ENCODE results near the gene LRRC8B. TPM values are rescaled to one million over a fixed set of nuclear protein-coding genes. Genes with fewer than 3 reads are reported as not detected.
A peak's percentile ranks its signal among the peaks of the same experiment; 100 is the strongest.

LRRC8B gene
- total RNA-seq, 4 donors from 2014 or later: 8.7 to 19.5 (median 9.2) TPM

GRCh38 chr1:89598450-89599331 lies 74.1 kb downstream of the LRRC8B start:
- TF ChIP-seq POLR2A (IDR thresholded peaks at IDR 0.05) (no peak), CTCF (IDR thresholded peaks at IDR 0.05) (peak; percentile 58 to 77 (median 66))
- peaks cover 0 to 5% (median 0%) of the 10 kb centered on the region in 3 donors for H3K4me1 ChIP-seq
- no peak overlapping the region for H3K4me3 ChIP-seq
- H3K36me3 ChIP-seq: no peaks in the 10 kb centered on the region
- intact Hi-C loops (cut with DNase I): loop anchor here (5.0 to 10.0 kb wide), 2 partner anchors 74 to 116 kb away; partner anchors contain the start of gene LRRC8B
- no peaks in the 10 kb centered on the region for H3K27me3 ChIP-seq
- DNase-seq: no peak
- no peak overlapping the region for H3K27ac ChIP-seq
- WGBS, 2 donors: 66 to 70% methylated on average over 5 of the region's 5 CpGs
- H3K9me3 ChIP-seq: no peaks in the 10 kb centered on the region

- 77 to 89% methylated on average over 2 of the region's 2 CpGs for WGBS, 2 donors
- H3K4me1 ChIP-seq: peaks cover 0 to 11% (median 0%) of the 10 kb centered on the region in 3 donors
- TF ChIP-seq POLR2A (IDR thresholded peaks at IDR 0.05) (no peak), CTCF (IDR thresholded peaks at IDR 0.05) (no peak)
- no peak overlapping the region for H3K4me3 ChIP-seq
- no peak overlapping the region for H3K27ac ChIP-seq
- no peaks in the 10 kb centered on the region for H3K36me3 ChIP-seq
- DNase-seq: no peak
- no peaks in the 10 kb centered on the region for H3K9me3 ChIP-seq
- no peaks in the 10 kb centered on the region for H3K27me3 ChIP-seq
- intact Hi-C loops (cut with DNase I): loop anchor here (5.0 to 10.0 kb wide), 2 partner anchors 74 to 117 kb away; partner anchors contain the start of gene LRRC8B
Measured at GRCh38 chr1:89599332-89599630, 74.7 kb downstream of the LRRC8B start.

GRCh38 chr1:89600451-89601224 lies 76.0 kb downstream of the LRRC8B start:
- intact Hi-C loops (cut with DNase I): no loop called here
- Histone ChIP-seq H3K36me3 (no peaks in the 10 kb centered on the region), H3K4me3 (no peak overlapping the region), H3K27ac (no peak overlapping the region), H3K4me1 (peaks cover 0 to 16% (median 0%) of the 10 kb centered on the region in 3 donors), H3K9me3 (no peaks in the 10 kb centered on the region), H3K27me3 (no peaks in the 10 kb centered on the region)
- DNase-seq: no peak
- WGBS, 2 donors: 83 to 89% methylated on average over 3 of the region's 3 CpGs
- TF ChIP-seq POLR2A (IDR thresholded peaks at IDR 0.05) (no peak), CTCF (IDR thresholded peaks at IDR 0.05) (no peak)

- DNase-seq: no peak
Measured at GRCh38 chr1:89602871-89603404, 78.3 kb downstream of the LRRC8B start.

More at GRCh38 chr1:89602871-89603404, 78.3 kb downstream of the LRRC8B start:
- H3K36me3 ChIP-seq: no peaks in the 10 kb centered on the region
- H3K4me1 ChIP-seq: peaks cover 0 to 39% (median 0%) of the 10 kb centered on the region in 3 donors
- no peak overlapping the region for H3K27ac ChIP-seq
- TF ChIP-seq POLR2A (IDR thresholded peaks at IDR 0.05): no peak
- no peak for TF ChIP-seq CTCF (IDR thresholded peaks at IDR 0.05)
- H3K9me3 ChIP-seq: no peaks in the 10 kb centered on the region
- no peaks in the 10 kb centered on the region for H3K27me3 ChIP-seq
- H3K4me3 ChIP-seq: no peak overlapping the region
- intact Hi-C loops (cut with DNase I): no loop called here
- 76 to 78% methylated on average over 6 of the region's 6 CpGs for WGBS, 2 donors
